SU-DHL-6 (cell line): ENCODE measurements around the gene TAF6L.

Experiments used
- CTCF ChIP-seq: fragments of 200-600 bp; sonication (generic); IDR thresholded peaks from one replicate; pipeline ENCODE4 v1.5.1; 2017; ENCODE audit warnings: antibody characterized with exemption, mild to moderate bottlenecking, low read length, moderate library complexity; ENCODE audit not compliant: insufficient read depth, poor library complexity, severe bottlenecking
- EZH2phosphoT487 ChIP-seq: fragments of 200-600 bp; sonication (generic), shearing (Covaris generic); conservative IDR thresholded peaks from 2 replicates; pipeline ENCODE4 v1.6.1; 2018; ENCODE audit warnings: mild to moderate bottlenecking, antibody characterized with exemption, low read length, moderate library complexity, mixed read lengths

GRCh38 chr11:62726156-62726914 is 44.9 kb upstream of the TAF6L start:
- TF ChIP-seq CTCF (no peak), EZH2phosphoT487 (no peak)
